NB4 (cell line): ENCODE measurements around the gene DNALI1.

Experiments used
- MYC ChIP-seq: IDR thresholded peaks from 2 replicates; pipeline ENCODE4 v1.6.1; 2011; ENCODE audit warnings: low read depth, low read length
- POLR2A ChIP-seq: IDR thresholded peaks from 2 replicates; pipeline ENCODE4 v1.6.1; 2011; ENCODE audit warnings: mild to moderate bottlenecking; ENCODE audit not compliant: insufficient read length; ENCODE audit errors: extremely low read depth
- TF ChIP-seq, protein P1 (sequence below): IDR thresholded peaks from one replicate; pipeline ENCODE4 v1.5.1; 2012; ENCODE audit warnings: low read depth, low read length

DNA sequence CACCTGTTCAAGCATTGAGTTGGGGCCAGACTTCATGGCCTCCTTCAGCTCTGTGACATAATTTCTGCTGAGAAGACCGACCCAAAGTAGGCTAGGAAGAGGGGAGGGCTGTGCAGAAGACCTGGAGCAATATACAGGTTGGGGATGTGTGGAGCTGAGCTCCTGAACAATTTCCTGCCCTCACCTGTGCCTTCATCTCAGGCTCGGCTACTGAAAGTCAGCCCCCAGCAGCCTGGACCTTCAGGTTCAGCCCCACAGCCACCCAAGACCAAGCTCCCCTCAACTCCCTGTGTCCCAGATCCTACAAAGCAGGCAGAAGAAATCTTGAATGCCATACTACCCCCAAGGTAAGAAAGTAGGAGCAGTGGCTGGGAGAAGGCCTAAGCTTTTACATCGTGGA is 662 bp downstream of the DNALI1 start:
- TF ChIP-seq, protein P1, sequence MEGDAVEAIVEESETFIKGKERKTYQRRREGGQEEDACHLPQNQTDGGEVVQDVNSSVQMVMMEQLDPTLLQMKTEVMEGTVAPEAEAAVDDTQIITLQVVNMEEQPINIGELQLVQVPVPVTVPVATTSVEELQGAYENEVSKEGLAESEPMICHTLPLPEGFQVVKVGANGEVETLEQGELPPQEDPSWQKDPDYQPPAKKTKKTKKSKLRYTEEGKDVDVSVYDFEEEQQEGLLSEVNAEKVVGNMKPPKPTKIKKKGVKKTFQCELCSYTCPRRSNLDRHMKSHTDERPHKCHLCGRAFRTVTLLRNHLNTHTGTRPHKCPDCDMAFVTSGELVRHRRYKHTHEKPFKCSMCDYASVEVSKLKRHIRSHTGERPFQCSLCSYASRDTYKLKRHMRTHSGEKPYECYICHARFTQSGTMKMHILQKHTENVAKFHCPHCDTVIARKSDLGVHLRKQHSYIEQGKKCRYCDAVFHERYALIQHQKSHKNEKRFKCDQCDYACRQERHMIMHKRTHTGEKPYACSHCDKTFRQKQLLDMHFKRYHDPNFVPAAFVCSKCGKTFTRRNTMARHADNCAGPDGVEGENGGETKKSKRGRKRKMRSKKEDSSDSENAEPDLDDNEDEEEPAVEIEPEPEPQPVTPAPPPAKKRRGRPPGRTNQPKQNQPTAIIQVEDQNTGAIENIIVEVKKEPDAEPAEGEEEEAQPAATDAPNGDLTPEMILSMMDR: no peak
- TF ChIP-seq POLR2A (no peak), MYC (no peak)
